Fibroblast of peridontal ligament (primary cell): ENCODE results near the gene FAM20C.
A peak's percentile ranks its signal among the peaks of the same experiment; 100 is the strongest.

ENCODE experiments used
- DNase-seq: peaks from one replicate; pipeline ENCODE4 v3.0.0-alpha.2; 2010; ENCODE audit errors: extremely low read depth

FAM20C gene

DNA sequence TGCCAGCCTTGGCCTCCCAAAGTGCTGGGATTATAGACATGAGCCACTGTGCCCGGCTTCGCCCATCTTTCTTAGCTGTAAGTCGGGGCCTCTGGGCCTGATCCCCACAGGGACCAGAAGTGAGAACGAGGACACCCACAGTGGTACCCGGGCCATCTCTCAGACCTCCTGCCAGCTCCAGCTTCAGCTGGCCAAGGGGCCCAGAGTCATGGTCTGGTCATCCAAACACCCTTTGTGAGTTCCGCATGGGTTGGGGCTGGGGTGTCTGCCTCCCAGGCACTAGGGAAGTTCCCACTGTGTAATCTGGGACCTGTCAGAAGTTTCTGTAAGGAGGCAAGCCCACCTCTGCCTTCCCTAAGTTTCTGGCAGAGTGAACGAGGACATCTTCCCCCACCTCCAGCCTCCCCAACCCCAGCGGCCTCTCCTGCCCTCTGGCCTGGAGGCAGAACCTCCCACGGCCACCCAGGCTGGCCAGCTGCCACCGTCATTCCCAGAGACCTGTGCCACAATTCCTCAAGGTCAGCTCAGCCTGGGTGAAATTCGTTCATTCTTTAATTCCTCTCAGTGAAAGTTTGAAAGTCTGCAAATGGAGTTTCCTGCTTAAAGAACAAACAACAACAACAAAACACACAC lies 78.1 kb downstream of the FAM20C start:
- no peak for DNase-seq

DNA sequence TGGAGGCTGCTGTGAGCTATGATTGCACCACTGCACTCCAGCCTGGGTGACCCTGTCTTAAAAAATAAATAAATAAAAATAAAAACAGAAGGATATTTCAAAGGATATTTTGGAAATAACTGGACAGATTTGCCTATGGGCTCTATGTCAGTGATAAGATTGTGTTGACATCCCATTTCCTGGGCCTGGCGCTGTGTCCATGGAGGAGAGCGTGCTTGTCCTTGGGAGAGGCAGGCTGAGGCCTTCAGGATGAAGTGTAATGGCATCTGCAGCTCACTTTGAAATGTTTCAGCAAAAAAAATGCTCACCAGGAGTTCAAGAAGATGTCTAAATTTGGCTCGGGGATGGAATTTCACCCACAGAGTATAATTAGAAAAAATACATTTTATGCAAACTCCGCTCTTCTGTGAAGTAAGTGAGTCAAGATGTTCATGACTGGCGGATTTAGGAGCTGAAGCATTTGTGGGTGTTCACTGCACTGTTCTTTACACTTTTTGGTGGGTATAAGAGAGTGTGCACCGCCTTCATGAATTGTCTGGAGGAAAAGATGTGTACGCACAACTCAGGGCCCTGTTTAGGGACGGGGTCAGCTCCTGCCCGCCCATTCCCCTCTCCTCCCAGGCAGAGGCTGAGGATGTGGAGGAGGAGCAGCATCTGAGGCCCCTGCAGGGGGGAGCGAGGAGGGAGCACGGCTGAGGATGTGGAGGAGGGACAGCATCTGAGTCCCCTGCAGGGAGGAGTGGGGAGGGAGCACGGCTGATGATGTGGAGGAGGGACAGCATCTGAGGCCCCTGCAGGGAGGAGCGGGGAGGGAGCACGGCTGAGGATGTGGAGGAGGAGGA lies 79.1 kb downstream of the FAM20C start:
- peak; percentile 34 for DNase-seq

DNA sequence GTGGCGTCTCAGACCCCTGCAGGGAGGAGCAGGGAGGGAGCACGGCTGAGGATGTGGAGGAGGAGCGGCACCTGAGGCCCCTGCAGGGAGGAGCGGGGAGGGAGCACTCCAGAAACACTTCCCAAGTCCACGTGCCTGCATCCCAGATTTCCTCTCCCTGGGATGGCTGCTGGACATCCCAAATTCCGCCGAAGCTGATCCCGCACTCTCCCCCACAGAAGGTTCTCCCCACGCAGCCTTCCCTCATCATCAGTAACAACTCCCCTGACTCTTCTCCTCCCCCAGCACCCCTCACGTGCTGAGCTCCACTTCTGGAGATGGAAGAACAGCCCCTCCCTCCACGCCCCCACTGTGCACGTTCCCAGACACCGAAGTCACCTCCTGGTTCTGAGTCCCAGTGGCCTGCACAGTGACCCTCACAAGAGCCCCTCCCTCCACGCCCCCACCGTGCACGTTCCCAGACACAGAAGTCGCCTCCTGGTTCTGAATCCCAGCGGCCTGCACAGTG lies 79.8 kb downstream of the FAM20C start:
- no peak for DNase-seq

DNA sequence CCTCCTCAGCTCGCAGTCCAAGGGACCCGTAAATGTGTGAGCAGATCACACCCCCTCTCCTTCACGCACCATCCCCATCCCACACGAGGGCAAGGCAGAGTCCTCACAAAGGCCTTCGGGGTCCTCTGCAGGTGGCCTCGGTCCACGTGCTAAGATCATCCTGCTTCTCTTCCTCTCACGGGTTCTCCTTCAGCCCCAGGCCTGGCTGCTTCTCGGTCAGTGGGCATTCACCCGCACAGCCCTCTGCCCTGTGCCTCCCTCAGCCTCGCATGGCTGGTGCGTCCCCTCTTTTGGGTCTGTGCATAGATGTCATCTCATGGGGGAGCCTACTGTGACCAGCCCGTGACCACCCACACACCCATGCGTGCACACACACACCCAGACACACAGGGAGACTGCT lies 80.3 kb downstream of the FAM20C start:
- DNase-seq, result no peak

DNA sequence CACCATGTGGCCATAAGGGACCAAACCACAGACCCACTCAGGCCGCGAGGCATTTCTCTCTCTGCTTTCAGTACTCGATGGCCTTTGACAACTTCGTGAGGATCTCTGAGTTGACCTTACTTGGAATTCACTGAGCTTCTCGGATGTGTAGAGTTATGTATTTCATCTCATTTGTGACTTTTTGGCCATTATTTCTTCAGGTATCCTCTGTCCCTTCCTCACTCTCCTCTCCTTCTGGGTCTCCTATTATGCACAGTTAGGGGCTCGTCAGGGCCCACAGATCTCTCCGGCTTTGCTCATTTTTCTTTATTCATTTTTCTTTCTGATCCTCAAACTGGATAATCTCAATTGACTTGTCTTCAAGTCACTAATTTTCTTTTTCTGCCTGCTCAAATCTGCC lies 81.0 kb downstream of the FAM20C start:
- DNase-seq, result no peak

DNA sequence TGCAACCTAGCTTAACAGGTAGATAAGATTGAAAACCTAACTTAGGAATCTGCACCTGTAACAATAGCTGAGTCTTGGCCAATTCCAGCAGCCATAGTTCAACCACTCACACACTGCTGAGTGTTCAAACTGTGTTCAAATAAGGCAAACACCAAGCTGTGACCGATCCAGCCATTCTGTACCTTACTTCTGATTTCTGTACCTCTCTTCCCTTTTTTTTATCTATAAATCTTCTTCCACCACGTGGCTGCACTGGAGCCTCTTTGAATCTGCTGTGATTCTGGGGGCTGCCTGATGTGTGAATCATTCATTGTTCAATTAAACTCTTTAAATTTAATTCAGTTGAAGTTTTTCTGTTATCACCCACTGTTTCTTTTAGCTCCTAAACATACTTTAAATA lies 81.9 kb downstream of the FAM20C start:
- no peak for DNase-seq

DNA sequence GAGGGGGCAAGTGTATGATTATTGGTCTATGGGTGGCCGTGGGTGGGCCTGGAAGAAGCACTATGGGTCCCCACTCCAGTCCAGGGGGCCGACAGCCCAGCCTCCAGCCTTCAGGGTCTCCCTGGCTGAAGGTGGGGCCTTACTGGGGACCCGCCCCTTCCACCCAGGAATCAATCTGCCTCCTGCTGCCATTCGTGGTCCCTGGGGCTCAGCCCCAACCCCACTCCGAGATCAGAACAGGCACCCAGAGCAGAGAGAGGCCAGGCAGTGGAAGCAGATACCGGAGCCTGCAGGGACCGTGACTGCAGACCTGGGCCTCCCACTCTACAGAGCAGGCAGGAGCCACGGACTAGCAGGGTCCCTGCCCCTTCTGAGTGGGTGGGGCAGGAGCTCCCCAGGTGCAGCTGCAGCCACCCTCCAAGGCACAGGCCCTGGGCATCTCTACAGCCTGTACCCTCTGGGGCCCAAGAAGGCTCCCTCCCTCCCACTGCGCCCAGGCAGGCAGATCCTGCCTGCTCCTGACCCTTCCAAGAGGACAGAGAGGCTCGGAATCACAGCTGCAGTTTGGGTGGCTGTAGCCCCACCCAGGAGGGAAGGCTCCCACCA lies 84.0 kb downstream of the FAM20C start:
- DNase-seq, result no peak

DNA sequence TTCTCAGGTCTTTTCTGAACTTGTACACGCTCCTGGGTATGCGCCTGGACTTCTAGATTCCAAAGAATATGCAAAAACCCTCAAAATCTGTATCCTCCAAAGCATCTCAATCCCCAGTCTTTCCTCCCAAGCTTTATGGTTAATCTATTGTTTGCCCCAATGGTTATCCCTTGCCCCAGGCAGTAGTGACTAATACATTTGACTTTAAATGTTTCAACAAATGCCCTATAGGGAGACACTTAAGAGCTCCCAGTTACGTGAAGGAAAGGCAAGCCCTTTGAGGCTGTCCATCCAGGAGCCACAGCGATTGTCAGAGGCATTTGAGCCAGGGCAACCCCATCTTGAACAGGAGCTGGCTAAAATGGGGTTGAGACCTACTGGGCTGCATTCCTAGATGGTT lies 84.9 kb downstream of the FAM20C start:
- DNase-seq, result no peak

DNA sequence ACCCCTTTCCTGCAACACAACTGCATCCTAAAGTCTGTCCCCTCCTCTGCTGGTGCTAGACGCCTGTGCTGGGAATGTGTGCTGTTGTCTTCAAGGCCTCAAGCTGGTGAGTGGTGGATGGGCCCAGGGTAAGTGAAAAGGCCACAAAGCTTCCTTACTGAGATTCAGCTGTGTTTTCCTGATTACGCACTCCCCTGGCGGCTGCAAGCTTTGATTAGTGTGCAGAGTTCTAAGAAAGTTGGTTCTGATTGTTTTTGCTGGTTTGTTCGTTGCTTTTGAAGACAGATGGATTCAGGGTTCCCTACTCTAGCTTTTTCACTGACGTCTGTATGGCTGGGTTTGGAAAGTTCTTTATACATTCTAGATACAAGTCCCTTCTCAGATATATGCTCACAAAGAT lies 85.7 kb downstream of the FAM20C start:
- no peak for DNase-seq

DNA sequence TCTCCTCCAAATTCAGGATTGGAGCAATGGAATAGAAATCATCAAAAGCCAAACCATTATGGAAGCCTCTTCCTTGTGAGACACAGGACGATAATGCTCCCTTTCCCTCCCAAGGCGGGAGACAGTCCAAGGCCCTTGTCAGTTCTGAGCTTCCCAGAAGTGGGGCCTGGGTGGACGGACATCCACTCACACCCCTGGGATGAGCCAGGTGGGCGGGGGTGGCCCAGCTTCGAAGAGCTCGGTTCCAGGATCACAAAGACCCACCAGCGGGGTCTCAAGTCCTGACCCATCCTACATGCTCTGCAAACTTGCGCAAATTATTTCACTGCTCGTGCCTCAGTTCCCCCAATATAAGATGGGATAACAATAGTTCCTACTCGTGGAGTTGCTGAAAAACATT lies 87.5 kb downstream of the FAM20C start:
- DNase-seq, result no peak

DNA sequence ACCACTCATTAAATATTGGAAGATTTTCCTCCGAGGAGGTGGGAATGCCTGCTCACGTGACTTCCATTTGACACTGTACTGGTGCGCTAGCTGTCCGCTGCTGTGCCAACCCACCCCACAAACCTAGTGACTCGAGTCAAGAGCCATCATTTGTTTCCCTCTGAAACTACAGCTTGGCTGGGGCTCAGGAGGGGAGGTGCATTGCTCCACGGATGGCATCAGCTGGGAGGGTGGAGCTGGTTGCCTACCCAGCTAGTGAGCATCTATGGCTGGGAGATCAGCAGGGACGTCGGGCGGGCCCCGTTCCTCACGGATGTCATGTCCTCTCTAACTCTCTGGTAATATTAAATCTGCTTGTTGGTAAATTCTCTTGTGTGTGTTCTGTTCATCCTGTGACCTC lies 88.1 kb downstream of the FAM20C start:
- no peak for DNase-seq

DNA sequence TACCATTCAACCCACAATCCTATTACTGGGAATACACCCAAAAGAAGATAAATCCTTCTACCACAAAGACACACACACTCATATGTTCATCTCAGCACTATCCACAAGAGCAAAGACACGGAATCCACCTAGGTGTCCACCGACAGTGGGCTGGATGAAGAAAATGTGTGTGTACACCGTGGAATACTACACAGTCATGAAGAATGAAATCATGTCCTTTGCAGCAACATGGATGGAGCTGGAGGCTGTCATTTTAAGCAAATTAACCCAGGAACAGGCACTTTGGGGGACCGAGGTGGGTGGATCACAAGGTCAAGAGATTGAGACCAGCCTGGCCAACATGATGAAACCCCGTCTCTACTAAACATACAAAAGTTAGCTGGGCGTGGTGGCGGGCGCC lies 89.3 kb downstream of the FAM20C start:
- no peak for DNase-seq

DNA sequence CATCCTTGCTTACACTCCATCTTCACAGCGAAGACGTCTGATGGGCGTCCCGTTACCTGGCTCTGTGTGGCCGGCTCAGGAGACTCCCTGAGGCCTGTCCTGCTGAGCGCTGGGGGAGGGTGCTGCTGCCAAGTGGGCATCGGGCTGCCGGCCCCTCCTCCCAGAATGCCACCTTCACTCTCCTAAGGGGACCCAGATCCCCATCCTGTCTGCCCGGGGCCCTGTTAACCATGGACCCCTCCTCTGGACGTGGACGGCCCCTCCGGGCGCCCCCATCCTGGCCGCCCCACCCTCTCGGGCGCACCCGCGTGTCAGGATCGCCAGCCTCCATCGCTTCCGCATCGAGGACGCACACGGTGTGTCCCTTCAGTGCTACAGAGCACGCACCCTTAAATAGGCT lies 90.2 kb downstream of the FAM20C start:
- no peak for DNase-seq

DNA sequence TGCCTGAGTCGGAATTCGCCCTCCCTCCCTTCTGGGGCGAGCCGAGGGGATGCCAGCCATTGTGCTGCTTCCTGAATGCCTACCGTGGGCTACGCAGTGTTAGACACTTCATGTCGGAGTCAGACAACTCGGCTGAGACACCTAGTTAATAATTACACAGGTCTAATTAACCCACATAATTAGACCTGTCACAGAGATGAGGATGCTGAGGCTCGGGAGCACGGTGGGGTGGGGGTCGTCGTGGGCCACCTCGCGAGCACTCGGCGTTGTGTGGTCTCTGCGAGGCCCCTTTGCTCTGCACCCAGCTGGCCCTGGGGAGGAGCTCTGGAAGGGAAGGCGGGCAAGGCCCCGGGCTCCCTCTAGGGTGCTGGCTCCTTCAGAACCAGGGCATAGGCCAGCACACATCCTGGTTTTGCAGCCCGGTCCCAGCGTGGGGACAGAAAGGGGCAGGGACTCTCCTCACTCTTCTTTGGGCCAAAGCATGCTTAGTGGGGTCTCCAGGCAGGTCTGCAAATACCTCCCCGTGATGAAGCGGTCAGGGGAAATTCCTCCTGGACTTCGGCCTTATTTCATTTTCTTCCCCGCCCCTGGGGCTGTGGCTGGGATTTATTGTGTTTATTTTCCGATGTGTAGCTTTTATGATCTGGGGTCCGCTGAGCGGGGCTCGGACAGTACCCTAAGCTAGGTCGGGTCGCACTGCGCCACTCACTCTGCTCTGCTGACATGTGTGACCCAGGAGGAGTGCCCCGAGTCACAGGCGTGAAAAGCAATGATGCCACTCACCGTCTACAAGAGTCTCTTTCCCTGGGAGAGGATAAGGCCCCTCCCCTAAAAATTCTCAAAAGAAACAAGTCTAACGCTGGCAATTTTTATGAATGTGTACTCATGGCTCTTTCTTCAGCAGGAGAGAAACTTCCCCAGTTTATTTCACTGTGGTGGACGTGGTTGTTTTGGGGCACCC lies 92.7 kb downstream of the FAM20C start:
- no peak for DNase-seq

DNA sequence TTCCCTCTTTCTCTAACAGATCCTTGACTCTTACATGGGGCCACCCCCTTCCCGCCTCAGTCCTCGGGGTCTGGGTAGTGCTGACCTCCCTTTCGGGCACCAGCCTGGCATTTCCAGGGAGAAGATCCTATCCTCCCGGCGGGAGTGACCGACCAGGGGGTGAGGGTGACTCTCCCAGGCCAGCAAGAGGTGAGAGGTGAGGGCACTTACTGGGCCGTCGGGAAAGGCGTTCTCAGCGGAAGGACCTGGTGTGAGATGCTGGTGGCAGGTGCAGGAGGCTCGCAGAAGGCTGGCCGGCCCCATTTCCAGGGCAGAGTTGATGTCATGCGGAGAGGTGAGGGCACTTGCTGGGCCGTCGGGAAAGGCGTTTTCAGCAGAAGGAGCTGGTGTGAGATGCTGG lies 93.4 kb downstream of the FAM20C start:
- no peak for DNase-seq

DNA sequence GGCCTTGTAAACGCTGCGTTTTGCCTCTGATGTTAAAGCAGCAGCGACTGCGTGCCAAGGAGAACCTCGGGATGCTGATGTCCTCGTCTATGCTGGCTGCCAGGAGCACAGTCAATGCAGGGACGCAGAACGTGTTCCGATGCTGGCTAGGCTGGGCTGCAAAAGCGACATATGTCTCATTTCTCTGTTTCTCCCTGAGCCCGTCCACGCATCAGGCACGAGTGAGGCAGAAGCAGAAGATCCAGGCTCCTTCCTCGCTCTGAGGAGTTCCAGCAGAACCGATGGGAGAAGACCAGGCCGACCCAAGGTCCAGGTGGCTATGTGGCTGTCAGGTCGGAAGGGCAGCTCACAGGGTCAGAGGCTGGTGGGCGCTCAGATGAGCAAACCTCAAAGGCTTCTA lies 93.9 kb downstream of the FAM20C start:
- DNase-seq, result no peak

DNA sequence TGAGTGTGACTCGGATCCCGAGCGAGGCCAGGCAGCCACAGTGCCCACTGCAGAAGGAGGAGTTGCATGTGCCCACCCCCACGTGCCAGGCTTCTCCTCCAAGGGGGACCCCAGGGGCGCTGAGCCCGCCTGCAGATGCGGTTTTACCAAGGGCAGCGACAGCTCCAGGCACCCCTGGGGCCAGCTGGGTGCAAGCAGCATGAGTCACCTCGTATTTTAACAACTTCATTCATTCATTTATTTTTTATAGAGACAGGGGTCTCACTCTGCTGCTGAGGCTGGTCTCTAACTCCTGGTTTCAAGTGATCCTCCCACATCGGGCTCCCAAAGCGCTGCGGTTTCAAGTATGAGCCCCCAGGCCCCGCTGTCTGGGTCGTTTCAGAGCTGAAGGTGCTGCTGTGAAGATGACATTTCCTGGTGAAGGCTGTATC lies 96.3 kb downstream of the FAM20C start:
- DNase-seq, result no peak

DNA sequence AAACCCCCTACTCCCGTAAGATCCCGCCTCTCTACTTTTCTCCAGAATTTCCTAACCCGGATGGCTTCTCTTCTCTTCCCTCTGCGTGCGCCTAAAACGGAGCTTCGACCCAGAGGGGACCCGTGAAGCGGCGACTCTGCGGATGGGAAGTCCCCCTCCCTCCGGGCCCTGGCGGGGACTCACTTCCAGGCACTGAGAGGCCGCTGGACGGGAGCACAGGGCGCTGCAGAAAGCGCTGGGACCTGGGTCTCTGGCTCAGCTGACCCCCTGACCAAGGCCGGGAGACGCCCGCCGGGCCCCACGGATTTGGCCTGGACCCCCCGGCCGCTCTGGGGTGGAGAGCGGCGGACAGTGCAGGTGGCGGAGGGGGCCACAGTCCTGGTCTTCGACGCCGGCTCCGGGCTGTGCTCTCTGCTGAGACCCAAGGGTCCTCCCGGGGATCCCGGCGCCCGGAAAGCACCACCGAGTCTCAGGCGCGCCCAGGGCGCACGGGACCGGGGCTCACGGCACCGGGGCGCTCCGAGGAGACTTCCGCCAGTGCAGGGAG lies 96.9 kb downstream of the FAM20C start:
- no peak for DNase-seq

DNA sequence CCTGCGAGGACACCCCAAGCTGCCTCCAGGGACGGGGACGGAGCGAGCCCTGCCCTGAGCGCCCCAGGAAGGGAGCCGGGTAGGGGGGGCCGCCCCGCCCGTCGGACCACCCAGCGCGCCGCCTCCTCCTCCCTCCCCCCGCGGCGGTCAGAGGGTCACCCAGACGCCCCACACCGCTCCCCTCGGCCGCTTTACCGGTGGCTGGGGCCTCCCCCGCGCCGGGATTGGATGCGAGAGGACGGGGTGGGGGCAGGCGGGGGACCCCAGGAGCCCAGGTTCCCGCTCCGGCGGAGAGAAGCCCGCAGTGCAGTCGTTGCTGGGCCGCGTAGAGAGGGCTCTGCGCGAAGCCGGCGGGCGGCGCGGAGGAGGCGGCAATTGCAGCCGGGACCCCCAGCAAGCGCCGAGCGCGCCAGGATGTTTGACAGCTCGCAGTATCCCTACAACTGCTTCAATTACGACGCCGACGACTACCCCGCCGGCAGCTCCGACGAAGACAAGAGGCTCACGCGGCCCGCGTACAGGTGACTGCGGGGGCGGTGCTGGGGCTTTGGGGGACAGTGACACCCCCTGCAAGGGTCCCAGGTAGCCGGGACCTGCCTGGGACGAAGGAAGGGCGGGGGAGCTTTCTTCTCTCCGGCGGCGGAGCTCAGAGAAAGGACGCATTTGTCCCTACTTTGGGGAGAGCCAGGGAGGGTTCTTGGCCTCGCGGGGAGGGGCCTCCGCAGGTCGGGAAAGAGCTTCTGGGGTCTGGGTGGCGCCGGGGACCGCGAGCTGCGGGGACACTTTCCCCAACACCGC lies 97.6 kb downstream of the FAM20C start, which contains the start of gene FOXL3:
Gene FOXL3 (plus strand): TSS at position 415 of the 798 bp plus-strand sequence. CDS start 0 bp downstream, at position 415.
- no peak for DNase-seq

DNA sequence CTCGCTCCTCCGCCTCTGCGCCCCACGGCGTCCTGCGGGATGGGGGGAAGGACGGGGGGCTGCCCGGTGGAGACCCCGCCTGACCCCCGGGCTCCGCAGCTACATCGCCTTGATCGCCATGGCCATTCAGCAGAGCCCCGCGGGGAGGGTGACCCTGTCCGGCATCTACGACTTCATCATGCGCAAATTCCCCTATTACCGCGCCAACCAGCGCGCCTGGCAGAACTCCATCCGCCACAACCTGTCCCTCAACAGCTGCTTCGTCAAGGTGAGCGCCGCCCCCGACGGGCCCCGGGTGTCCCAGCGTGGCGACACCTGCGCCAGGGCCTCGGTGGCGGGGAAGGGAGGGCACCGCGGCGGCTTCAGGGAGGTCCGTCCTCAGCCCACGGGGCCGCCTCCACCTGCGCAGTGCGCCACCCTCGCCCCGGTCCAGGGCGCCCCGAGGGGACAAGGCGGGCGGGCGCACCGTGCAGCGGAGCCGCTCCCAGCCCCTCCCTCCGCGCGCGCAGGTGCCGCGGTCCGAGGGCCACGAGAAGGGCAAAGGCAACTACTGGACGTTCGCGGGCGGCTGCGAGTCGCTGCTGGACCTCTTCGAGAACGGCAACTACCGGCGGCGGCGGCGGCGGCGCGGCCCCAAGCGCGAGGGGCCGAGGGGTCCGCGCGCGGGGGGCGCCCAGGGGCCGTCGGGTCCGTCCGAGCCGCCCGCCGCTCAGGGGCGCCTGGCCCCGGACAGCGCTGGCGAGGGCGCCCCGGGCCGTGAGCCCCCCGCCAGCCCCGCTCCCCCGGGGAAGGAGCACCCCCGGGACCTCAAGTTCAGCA lies 98.4 kb downstream of the FAM20C start:
- no peak for DNase-seq
